Suprapubic skin (tissue), 4 donors: ENCODE results near the gene NSMF. TPM values are rescaled to one million over a fixed set of nuclear protein-coding genes. Genes with fewer than 3 reads are reported as not detected.
"Not testable (repeated sequence)": the region's sequence is repeated elsewhere in the genome, so short reads cannot be mapped to it uniquely, and the experiment has no call there.

Experiments
- DNase-seq, 2 donors: peaks; one replicate each; pipeline ENCODE4 v3.0.0-alpha.2; 2019; ENCODE audit warnings: low spot score in 2 of 2
- H3K27ac ChIP-seq: fragments of 200-600 bp; sonication (generic); one replicate; pipeline ENCODE4 v1.5.1; 2019
- H3K27me3 ChIP-seq: fragments of 200-600 bp; sonication (generic); one replicate; pipeline ENCODE4 v1.5.1; 2019
- H3K36me3 ChIP-seq: fragments of 200-600 bp; sonication (generic); one replicate; pipeline ENCODE4 v1.5.1; 2019
- H3K4me1 ChIP-seq: fragments of 200-600 bp; sonication (generic); one replicate; pipeline ENCODE4 v1.5.1; 2019
- H3K4me3 ChIP-seq: fragments of 200-600 bp; sonication (generic); one replicate; pipeline ENCODE4 v1.5.1; 2019; ENCODE audit warnings: mild to moderate bottlenecking
- H3K9me3 ChIP-seq: fragments of 200-600 bp; sonication (generic); one replicate; pipeline ENCODE4 v1.5.1; 2019
- CTCF ChIP-seq, 2 donors: fragments of 200-600 bp in 1 of 2; fragments of 450-650 bp in 1 of 2; sonication (generic) in 1 of 2; IDR thresholded peaks; one replicate each; pipeline ENCODE4 v1.5.1; 2016 to 2019; ENCODE audit warnings: antibody characterized with exemption in 2 of 2, mild to moderate bottlenecking in 1 of 2, moderate library complexity in 1 of 2
- EP300 ChIP-seq: sonication (generic); formaldehyde crosslinking; IDR thresholded peaks from one replicate; pipeline ENCODE4 v1.6.1; 2017; ENCODE audit warnings: antibody characterized with exemption
- POLR2A ChIP-seq, 2 donors: fragments of 450-650 bp; IDR thresholded peaks; one replicate each; pipeline ENCODE4 v1.6.1; 2017; ENCODE audit warnings: antibody characterized with exemption in 2 of 2, mild to moderate bottlenecking in 2 of 2, moderate library complexity in 2 of 2
- POLR2AphosphoS5 ChIP-seq, 3 donors: sonication (generic); formaldehyde crosslinking; IDR thresholded peaks; one replicate each; pipeline ENCODE4 v1.6.1; 2017; ENCODE audit warnings: antibody characterized with exemption in 3 of 3
- WGBS: methylation state at CpG from one replicate; pipeline ENCODE4 v1.1.5; 2018; 5-methylcytosine and 5-hydroxymethylcytosine counted together
- total RNA-seq, 4 donors: library from RNA; depleted of rRNA; stranded (reverse); fragments of >200 nt; gene quantifications; one replicate each; pipeline ENCODE4 v1.1.0, GENCODE V29; 2016

The NSMF gene
- total RNA-seq, 4 donors from 2014 or later = 36.1 to 48.1 (median 39.8) TPM

GRCh38 chr9:137410891-137411249 is 48.3 kb downstream of the NSMF start:
- Histone ChIP-seq H3K27me3 (no peaks in the 10 kb centered on the region), H3K9me3 (no peaks in the 10 kb centered on the region), H3K36me3 (no peaks in the 10 kb centered on the region), H3K4me1 (peaks cover 38% of the 10 kb centered on the region), H3K27ac (peak overlapping the region; percentile 19), H3K4me3 (peak overlapping the region; percentile 11)
- TF ChIP-seq CTCF (IDR thresholded peaks at IDR 0.05) = no peak
- no peak for TF ChIP-seq EP300
- no peak for TF ChIP-seq POLR2AphosphoS5 (IDR thresholded peaks at IDR 0.05)
- no peak for TF ChIP-seq POLR2A (IDR thresholded peaks at IDR 0.05)
- no peak for DNase-seq
- WGBS = 83% methylated on average over 7 of the region's 15 CpGs

- not testable (repeated sequence) for H3K27me3 ChIP-seq, H3K9me3 ChIP-seq, H3K27ac ChIP-seq, H3K4me3 ChIP-seq, DNase-seq, H3K36me3 ChIP-seq
- H3K4me1 ChIP-seq = peaks cover 38% of the 10 kb centered on the region
- WGBS = 81% methylated on average over 18 of the region's 18 CpGs
Observed at GRCh38 chr9:137410236-137410890, 48.8 kb downstream of the NSMF start.

- no peaks in the 10 kb centered on the region for H3K9me3 ChIP-seq
- WGBS = 92% methylated on average over 11 of the region's 11 CpGs
- no peaks in the 10 kb centered on the region for H3K36me3 ChIP-seq
- no peak for DNase-seq
- no peak overlapping the region for H3K27ac ChIP-seq
- no peaks in the 10 kb centered on the region for H3K27me3 ChIP-seq
- TF ChIP-seq CTCF (IDR thresholded peaks at IDR 0.05) (no peak), POLR2A (IDR thresholded peaks at IDR 0.05) (no peak), EP300 (no peak)
- H3K4me3 ChIP-seq = no peak overlapping the region
- peaks cover 38% of the 10 kb centered on the region for H3K4me1 ChIP-seq
Observed at GRCh38 chr9:137409515-137409914, 49.6 kb downstream of the NSMF start.

GRCh38 chr9:137408651-137409405 is 50.3 kb downstream of the NSMF start:
- H3K27me3 ChIP-seq = no peaks in the 10 kb centered on the region
- peaks cover 38% of the 10 kb centered on the region for H3K4me1 ChIP-seq
- H3K4me3 ChIP-seq = no peak overlapping the region
- TF ChIP-seq POLR2A (IDR thresholded peaks at IDR 0.05) (no peak), CTCF (IDR thresholded peaks at IDR 0.05) (no peak), POLR2AphosphoS5 (IDR thresholded peaks at IDR 0.05) (no peak), EP300 (no peak)
- whole genome bisulfite sequencing = 92% methylated on average over 21 of the region's 24 CpGs
- no peak for DNase-seq
- no peaks in the 10 kb centered on the region for H3K9me3 ChIP-seq
- no peaks in the 10 kb centered on the region for H3K36me3 ChIP-seq
- H3K27ac ChIP-seq = no peak overlapping the region

GRCh38 chr9:137407590-137408300 is 51.4 kb downstream of the NSMF start:
- Histone ChIP-seq H3K27me3 (no peaks in the 10 kb centered on the region), H3K4me3 (peak overlapping the region; percentile 39), H3K9me3 (no peaks in the 10 kb centered on the region), H3K4me1 (peaks cover 37% of the 10 kb centered on the region), H3K36me3 (no peaks in the 10 kb centered on the region), H3K27ac (no peak overlapping the region)
- no peak for TF ChIP-seq EP300
- no peak for TF ChIP-seq POLR2AphosphoS5 (IDR thresholded peaks at IDR 0.05)
- no peak for TF ChIP-seq POLR2A (IDR thresholded peaks at IDR 0.05)
- no peak for TF ChIP-seq CTCF (IDR thresholded peaks at IDR 0.05)
- no peak for DNase-seq
- WGBS = 67% methylated on average over 30 of the region's 31 CpGs
